Esophagus muscularis mucosa (tissue), 4 donors: ENCODE data around the gene GPR22.

Source experiments
- EP300 ChIP-seq: sonication (generic); formaldehyde crosslinking; IDR thresholded peaks from one replicate; pipeline ENCODE4 v1.6.1; 2017; ENCODE audit warnings: antibody characterized with exemption
- POLR2A ChIP-seq: fragments of 450-650 bp; IDR thresholded peaks from one replicate; pipeline ENCODE4 v1.6.1; 2017; ENCODE audit warnings: antibody characterized with exemption, moderate library complexity, mild to moderate bottlenecking, low read depth
- TF ChIP-seq, protein P1 (sequence below), 3 experiments: fragments of 200-600 bp in 2 of 3; fragments of 450-650 bp in 1 of 3; sonication (generic) in 2 of 3; IDR thresholded peaks; one replicate each; pipeline ENCODE4 v1.5.1; 2017 to 2019; ENCODE audit warnings: antibody characterized with exemption in 3 of 3, mild to moderate bottlenecking in 2 of 3, moderate library complexity in 1 of 3

DNA sequence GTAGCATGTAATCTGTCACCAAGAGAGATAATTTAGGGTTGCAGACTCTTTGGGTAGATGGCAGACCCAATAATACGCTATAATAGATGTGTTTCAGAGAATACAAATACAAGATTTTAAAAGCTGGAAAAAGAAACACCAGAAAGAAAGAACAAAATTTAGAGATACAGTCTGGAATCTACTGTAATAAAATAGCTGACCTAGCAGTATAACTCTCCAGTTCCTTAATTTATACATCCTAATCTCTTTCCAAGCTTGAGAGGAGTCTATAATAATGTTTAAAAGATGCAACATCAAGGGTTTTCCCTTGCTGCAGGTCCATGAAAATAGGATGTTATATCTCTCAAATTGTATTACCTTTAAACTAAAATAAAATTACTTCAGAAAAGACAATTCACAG lies 27.2 kb upstream of the GPR22 start:
- TF ChIP-seq POLR2A (no peak), EP300 (no peak)
- TF ChIP-seq, protein P1, sequence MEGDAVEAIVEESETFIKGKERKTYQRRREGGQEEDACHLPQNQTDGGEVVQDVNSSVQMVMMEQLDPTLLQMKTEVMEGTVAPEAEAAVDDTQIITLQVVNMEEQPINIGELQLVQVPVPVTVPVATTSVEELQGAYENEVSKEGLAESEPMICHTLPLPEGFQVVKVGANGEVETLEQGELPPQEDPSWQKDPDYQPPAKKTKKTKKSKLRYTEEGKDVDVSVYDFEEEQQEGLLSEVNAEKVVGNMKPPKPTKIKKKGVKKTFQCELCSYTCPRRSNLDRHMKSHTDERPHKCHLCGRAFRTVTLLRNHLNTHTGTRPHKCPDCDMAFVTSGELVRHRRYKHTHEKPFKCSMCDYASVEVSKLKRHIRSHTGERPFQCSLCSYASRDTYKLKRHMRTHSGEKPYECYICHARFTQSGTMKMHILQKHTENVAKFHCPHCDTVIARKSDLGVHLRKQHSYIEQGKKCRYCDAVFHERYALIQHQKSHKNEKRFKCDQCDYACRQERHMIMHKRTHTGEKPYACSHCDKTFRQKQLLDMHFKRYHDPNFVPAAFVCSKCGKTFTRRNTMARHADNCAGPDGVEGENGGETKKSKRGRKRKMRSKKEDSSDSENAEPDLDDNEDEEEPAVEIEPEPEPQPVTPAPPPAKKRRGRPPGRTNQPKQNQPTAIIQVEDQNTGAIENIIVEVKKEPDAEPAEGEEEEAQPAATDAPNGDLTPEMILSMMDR (IDR thresholded peaks at IDR 0.05) = no peak
